AG04450 (cell line): ENCODE data around the gene EEF2. TPM values are rescaled to one million over a fixed set of nuclear protein-coding genes. Genes with fewer than 3 reads are reported as not detected.

Experiments
- CTCF ChIA-PET: fragments of 300-600, 350-600 bp; formaldehyde crosslinking; extraction: SDS; loops from one replicate; lab custom pipeline; 2022; ENCODE audit warnings: antibody characterized with exemption, inconsistent platforms; lab: Charles Lee
- POLR2A ChIA-PET: fragments of 350-600 bp; formaldehyde crosslinking; extraction: SDS; loops from one replicate; lab custom pipeline; 2021; ENCODE audit warnings: antibody characterized with exemption, inconsistent platforms; lab: Yijun Ruan, JAX
- DNase-seq: peaks from one replicate; pipeline ENCODE4 v3.0.0-alpha.2; 2011; ENCODE audit warnings: low read depth, low spot score
- H3K27ac ChIP-seq: one replicate; pipeline ENCODE4 v1.5.1; 2012; ENCODE audit warnings: low read depth, low read length, control low read depth
- H3K27me3 ChIP-seq: one replicate; pipeline ENCODE4 v1.6.0; 2012; ENCODE audit warnings: low read length; ENCODE audit not compliant: control insufficient read depth, insufficient read depth
- H3K4me3 ChIP-seq: 2 replicates; pipeline ENCODE4 v1.5.1; 2011; ENCODE audit warnings: mild to moderate bottlenecking, low read depth, low read length, control low read depth
- H3K9me3 ChIP-seq: 2 replicates; pipeline ENCODE4 v1.5.1; 2012; ENCODE audit warnings: low read length; ENCODE audit not compliant: control insufficient read depth, insufficient read depth
- polyA plus RNA-seq: library from polyadenylated mRNA; depleted of rRNA; stranded (reverse); fragments of >200 nt; gene quantifications from 2 replicates; pipeline ENCODE4 v1.2.3, GENCODE V29; 2011
- TF ChIP-seq, protein P1 (sequence below): IDR thresholded peaks from 2 replicates; pipeline ENCODE4 v1.5.1; 2011; ENCODE audit warnings: low read depth, low read length, control low read depth, inconsistent platforms

EEF2 gene
- polyA plus RNA-seq, 1 experiment, result 1,648 TPM

DNA sequence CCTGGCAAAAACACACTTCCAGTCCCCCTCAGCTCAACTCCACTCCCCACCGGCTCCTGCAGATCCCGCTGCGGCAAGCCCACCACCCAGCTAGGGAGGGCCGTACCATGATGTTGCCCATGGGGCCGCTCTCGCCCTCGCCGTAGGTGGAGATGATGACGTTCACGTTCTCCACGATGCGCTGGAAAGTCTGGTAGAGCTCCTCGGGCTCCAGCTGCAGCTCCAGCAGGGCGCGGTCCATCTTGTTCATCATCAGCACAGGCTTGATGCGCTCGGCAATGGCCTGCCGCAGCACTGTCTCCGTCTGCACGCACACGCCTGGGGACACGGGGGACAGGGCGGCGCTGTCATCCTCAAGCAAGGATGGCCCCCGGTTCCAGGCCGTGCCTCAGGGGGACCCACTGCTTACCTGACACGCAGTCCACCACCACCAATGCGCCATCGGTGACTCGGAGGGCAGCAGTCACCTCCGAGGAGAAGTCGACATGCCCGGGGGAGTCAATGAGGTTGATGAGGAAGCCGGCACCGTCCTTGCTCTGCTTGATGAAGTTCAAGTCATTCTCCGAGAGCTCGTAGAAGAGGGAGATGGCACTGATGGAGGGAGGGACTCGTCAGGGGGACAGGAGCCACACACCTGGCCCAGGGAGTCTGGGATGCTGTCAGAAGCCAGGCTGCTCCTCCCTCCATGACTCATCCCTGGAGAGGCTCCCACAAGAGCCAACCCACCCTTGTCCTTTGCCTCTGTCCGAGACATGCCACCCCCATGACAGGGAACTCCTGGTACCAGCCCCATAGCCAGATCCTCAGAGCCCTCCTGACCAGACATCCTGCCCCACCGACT lies 2.3 kb downstream of the EEF2 start:
- Histone ChIP-seq H3K4me3 (peak overlapping the region; percentile 97), H3K9me3 (no peaks in the 10 kb centered on the region; the same call in 1 of the 2 replicates), H3K27ac (peak overlapping the region; percentile 31), H3K27me3 (no peaks in the 10 kb centered on the region)
- CTCF ChIA-PET, result no interaction called here
- POLR2A ChIA-PET, result interaction anchor here (2.9 to 8.1 kb wide), 2 partner anchors 7 to 12 kb away, joined by 51 to 221 read pairs; partner anchors contain the start of gene DAPK3
- DNase-seq, result no peak
- TF ChIP-seq, protein P1, sequence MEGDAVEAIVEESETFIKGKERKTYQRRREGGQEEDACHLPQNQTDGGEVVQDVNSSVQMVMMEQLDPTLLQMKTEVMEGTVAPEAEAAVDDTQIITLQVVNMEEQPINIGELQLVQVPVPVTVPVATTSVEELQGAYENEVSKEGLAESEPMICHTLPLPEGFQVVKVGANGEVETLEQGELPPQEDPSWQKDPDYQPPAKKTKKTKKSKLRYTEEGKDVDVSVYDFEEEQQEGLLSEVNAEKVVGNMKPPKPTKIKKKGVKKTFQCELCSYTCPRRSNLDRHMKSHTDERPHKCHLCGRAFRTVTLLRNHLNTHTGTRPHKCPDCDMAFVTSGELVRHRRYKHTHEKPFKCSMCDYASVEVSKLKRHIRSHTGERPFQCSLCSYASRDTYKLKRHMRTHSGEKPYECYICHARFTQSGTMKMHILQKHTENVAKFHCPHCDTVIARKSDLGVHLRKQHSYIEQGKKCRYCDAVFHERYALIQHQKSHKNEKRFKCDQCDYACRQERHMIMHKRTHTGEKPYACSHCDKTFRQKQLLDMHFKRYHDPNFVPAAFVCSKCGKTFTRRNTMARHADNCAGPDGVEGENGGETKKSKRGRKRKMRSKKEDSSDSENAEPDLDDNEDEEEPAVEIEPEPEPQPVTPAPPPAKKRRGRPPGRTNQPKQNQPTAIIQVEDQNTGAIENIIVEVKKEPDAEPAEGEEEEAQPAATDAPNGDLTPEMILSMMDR, result no peak

DNA sequence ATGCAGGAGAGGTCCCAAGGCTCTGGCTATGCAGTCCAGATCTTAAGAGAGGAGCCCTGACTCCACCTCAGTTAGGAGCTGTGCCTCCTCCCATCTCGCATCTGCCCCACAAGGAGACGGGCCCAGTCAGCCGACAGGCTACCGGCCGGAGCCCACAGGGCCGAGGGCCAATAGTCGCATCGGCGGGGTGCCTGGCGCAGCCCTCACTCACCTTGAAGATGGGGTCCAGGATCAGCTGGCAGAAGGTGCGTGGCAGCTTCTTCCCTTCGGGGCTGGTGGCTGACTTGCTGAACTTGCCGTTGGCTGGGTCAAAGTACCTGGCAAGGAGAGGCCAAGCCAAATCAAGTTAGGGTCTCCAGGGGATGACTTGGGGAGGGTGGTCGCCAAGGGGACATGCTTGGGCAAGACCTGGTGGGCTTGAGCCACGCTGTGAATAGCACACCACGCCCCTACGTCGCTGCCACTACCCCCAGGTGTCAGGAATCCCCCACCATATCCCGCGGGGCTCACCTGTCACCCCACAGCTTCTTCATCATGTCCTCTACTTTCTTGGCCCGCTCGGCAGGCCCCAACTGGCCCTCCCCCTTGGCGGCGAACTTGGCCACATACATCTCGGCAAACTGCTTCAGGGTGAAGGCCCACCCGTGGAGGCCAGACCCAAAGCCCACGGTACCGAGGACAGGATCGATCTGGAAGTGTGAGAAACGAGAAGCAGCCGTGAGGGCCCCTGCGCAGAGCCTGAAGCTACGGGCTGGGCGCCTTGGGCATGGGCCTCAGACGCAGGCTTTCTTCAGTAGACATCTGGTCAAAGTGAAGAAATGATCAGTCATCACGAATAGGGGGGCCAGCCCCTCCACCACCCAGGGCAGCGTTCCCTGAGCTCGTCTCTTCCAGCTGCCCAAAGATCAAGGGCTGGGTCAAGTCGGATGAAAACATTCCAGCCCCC lies 3.3 kb downstream of the EEF2 start:
- peak overlapping the region; percentile 97 for H3K4me3 ChIP-seq
- no peaks in the 10 kb centered on the region for H3K27me3 ChIP-seq
- no peak for DNase-seq
- H3K27ac ChIP-seq, result peak overlapping the region; percentile 47
- ChIA-PET CTCF (no interaction called here), POLR2A (interaction anchor here (8.1 kb wide), 1 partner anchor 11 kb away, joined by 221 read pairs; the partner anchor contains the start of gene DAPK3)
- H3K9me3 ChIP-seq, result no peaks in the 10 kb centered on the region; the same call in 1 of the 2 replicates
- TF ChIP-seq, protein P1, result no peak

DNA sequence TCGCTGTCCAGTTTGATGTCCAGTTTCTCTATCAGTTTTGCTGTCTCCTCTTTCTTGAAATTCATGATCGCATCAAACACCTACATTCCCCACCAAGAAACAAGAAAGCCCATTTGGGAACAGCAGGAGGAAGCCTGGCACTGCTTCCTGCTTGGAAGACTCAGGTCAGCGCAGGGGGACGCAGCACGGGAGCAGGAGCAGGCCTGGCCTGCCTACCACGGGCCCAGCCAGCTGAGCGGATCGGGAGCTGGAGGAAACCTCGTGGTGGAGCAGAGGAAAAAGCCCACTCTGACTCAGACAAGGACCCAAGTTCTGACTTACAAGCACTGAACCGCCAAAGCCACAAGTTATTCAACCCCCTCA lies 3.9 kb downstream of the EEF2 start:
- H3K4me3 ChIP-seq, result no peak overlapping the region
- POLR2A ChIA-PET, result interaction anchor here (8.1 kb wide), 1 partner anchor 11 kb away, joined by 221 read pairs; the partner anchor contains the start of gene DAPK3
- no peak overlapping the region for H3K27ac ChIP-seq
- no peaks in the 10 kb centered on the region for H3K27me3 ChIP-seq
- DNase-seq, result no peak
- TF ChIP-seq, protein P1, result no peak
- CTCF ChIA-PET, result no interaction called here
- no peaks in the 10 kb centered on the region; the same call in 1 of the 2 replicates for H3K9me3 ChIP-seq

DNA sequence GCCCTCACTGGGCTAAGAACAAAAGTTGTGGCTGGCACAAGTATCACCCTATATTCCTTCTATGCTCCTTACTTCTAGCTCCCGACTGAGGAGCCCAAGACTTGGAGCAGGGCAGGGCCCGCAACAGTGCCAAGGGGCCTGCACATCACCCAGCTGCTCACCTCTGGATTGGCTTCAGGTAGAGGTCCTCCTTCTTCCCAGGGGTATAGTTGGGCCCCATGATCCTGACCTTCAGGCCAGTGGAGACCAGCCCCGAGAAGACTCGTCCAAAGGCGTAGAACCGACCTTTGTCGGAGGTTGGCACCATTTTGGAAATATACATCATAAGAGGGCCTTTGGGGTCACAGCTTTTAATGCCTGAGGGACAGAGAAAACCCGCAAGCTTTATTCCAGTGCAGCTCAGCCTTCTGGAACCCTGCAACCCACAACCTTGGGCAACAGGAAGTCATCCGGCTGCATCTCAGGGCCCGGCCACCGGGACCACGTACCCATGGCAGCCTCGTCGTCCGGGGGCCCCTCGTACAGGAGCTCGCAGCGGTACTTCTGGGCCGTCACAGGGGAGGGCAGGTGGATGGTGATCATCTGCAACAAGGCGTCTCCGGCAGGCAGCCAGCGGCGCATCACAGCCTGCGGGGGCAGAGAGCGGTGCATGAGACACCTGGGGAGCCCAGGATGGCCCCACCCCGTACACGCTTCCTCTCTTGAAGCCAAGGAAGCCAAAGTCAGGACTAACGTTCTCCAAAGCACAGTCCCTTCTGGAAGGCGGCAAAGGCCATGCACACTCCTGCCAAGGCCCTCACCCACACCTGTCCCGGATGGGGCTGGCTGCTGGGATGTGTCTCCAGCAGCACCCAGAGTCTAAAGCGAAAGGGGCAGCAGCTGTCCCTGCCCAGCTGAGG lies 4.7 kb downstream of the EEF2 start:
- TF ChIP-seq, protein P1, result no peak
- H3K9me3 ChIP-seq, result no peaks in the 10 kb centered on the region; the same call in 1 of the 2 replicates
- CTCF ChIA-PET, result no interaction called here
- no peak for DNase-seq
- no peaks in the 10 kb centered on the region for H3K27me3 ChIP-seq
- peak overlapping the region; percentile 11 for H3K27ac ChIP-seq
- POLR2A ChIA-PET, result interaction anchor here (8.1 kb wide), 1 partner anchor 10 kb away, joined by 221 read pairs; the partner anchor contains the start of gene DAPK3
- H3K4me3 ChIP-seq, result no peak overlapping the region
